T-cell (primary cell): ENCODE data around the gene CIROP. TPM values are rescaled to one million over a fixed set of nuclear protein-coding genes. Genes with fewer than 3 reads are reported as not detected.

Experiments
- ATAC-seq, 4 experiments: fragments of 200-7000 bp in 3 of 4; fragments of 150-1000 bp in 1 of 4; cut with Tn5 transposase; replicated peaks in 1 of 4; 1 replicate in 3 of 4; 2 replicates in 1 of 4; pipeline ENCODE4 v1.10.0; 2021; ENCODE audit warnings: moderate library complexity in 3 of 4, mild to moderate bottlenecking in 2 of 4, moderate number of reproducible peaks in 1 of 4
- CTCF ChIA-PET, 2 donors: fragments of 300-600 bp; sonication (Branson Sonifier 250); formaldehyde crosslinking; loops; one replicate each; lab custom pipeline; 2022; ENCODE audit warnings: antibody characterized with exemption in 2 of 2; lab: Charles Lee
- POLR2A ChIA-PET, 2 donors: fragments of 300-600 bp; sonication (Branson Sonifier 250); formaldehyde crosslinking; loops; one replicate each; lab custom pipeline; 2022; ENCODE audit warnings: antibody characterized with exemption in 2 of 2; lab: Charles Lee
- DNase-seq, 35 experiments: peaks; one replicate each; pipeline versions ENCODE4 v3.0.0 to v3.0.0-alpha.2; 2013 to 2023
- H3K27ac ChIP-seq: one replicate; pipeline ENCODE4 v1.5.1; 2013; ENCODE audit warnings: low read length
- H3K27me3 ChIP-seq, 2 experiments: replicated peaks in 1 of 2; 1 replicate in 1 of 2; 2 replicates in 1 of 2; pipeline versions ENCODE4 v1.6.1 to v1.7.0; 2013; ENCODE audit warnings: low read length in 1 of 2, mixed read lengths in 1 of 2; ENCODE audit not compliant: control insufficient read depth in 2 of 2, insufficient read depth in 2 of 2; ENCODE audit errors: extremely low read depth in 1 of 2
- H3K36me3 ChIP-seq, 2 donors: 1 replicate in 1 of 2; 2 replicates in 1 of 2; pipeline versions ENCODE4 v1.6.1 to v1.7.0; 2013; ENCODE audit warnings: low read length in 1 of 2; ENCODE audit not compliant: control insufficient read depth in 2 of 2, insufficient read depth in 1 of 2; ENCODE audit errors: extremely low read depth in 1 of 2
- H3K4me1 ChIP-seq, 2 experiments: 1 replicate in 1 of 2; 2 replicates in 1 of 2; pipeline versions ENCODE4 v1.6.1 to v1.7.0; 2013; ENCODE audit warnings: low read length in 2 of 2, mixed read lengths in 1 of 2; ENCODE audit not compliant: insufficient read depth in 2 of 2, control insufficient read depth in 1 of 2; ENCODE audit errors: extremely low read depth in 1 of 2
- H3K4me3 ChIP-seq, 2 donors: 1 replicate in 1 of 2; 2 replicates in 1 of 2; pipeline versions ENCODE4 v1.5.1 to v1.7.0; 2013; ENCODE audit warnings: mild to moderate bottlenecking in 2 of 2, low read length in 1 of 2, moderate library complexity in 1 of 2; ENCODE audit not compliant: control insufficient read depth in 1 of 2; ENCODE audit errors: extremely low read depth in 1 of 2
- H3K9me3 ChIP-seq: 2 replicates; pipeline ENCODE4 v1.7.0; 2013
- H3K27ac Mint-ChIP-seq, 2 donors: one replicate each; pipeline ENCODE4 v1.8.0; 2020 to 2021; ENCODE audit warnings: mild to moderate bottlenecking in 2 of 2, mixed read lengths in 2 of 2
- H3K27me3 Mint-ChIP-seq, 2 donors: one replicate each; pipeline ENCODE4 v1.8.0; 2021 to 2022; ENCODE audit warnings: mixed read lengths in 2 of 2
- H3K36me3 Mint-ChIP-seq: one replicate; pipeline ENCODE4 v1.8.0; 2021; ENCODE audit warnings: mixed read lengths
- H3K4me1 Mint-ChIP-seq, 3 donors: one replicate each; pipeline ENCODE4 v1.8.0; 2020 to 2022; ENCODE audit warnings: mixed read lengths in 3 of 3, mild to moderate bottlenecking in 1 of 3
- H3K4me3 Mint-ChIP-seq, 3 donors: one replicate each; pipeline ENCODE4 v1.8.0; 2020 to 2022; ENCODE audit warnings: mild to moderate bottlenecking in 3 of 3, mixed read lengths in 3 of 3, moderate library complexity in 3 of 3
- H3K9me3 Mint-ChIP-seq, 3 donors: one replicate each; pipeline ENCODE4 v1.8.0; 2020 to 2022; ENCODE audit warnings: mixed read lengths in 3 of 3
- WGBS: methylation state at CpG from one replicate; pipeline ENCODE4 v1.1.5; 2013; ENCODE audit warnings: missing lambda C conversion rate; ENCODE audit not compliant: insufficient coverage; 5-methylcytosine and 5-hydroxymethylcytosine counted together
- total RNA-seq, 35 experiments: library from RNA in 6 of 35; stranded (reverse) in 6 of 35; fragments of 120-200 nt in 1 of 35; gene quantifications; one replicate each; pipeline versions ENCODE4 v1.2.1 to v1.2.4 and lab custom pipeline; 2013 to 2026

Gene CIROP
- total RNA-seq, 5 donors from 2014 or later (not counting 1 experiment from before 2014, with no cell fraction given), result not detected

DNA sequence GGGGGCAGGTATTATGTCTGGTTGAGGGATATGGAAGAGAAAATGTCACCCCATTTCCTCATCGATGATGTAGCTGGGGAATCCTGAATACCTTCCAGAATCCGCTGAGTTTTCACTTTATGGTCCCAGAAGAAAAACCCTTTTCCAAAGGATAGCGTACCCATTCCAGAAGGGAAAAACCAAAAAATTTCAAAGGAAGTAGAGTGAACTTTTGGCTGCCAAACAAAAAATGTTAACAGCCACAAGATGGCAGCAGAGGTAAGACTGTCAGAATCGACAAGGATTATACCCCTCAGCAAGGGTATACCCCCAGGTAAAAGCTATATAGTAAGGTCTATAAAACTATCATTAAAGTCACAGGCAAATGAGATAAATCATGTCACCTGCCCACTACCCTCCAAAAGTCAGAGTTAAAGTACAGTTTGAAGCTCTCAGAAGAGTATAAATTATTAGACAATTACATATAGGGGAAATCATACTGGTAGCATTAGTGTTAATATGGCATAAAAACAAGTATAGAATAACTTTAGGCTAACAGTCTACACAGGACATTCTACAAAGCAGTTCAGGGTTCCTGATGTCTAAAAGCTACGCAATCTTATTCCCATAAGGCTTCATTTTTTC lies 27.9 kb downstream of the CIROP start:
- Histone ChIP-seq H3K4me3 (no peak overlapping the region), H3K9me3 (no peaks in the 10 kb centered on the region), H3K4me1 (peaks cover 1 to 4% of the 10 kb centered on the region in 2 experiments), H3K27me3 (no peaks in the 10 kb centered on the region), H3K36me3 (peaks cover 17 to 96% of the 10 kb centered on the region in 2 donors), H3K27ac (no peak overlapping the region)
- DNase-seq, result peak in 5 of 35 experiments; percentile 32 to 67 (median 35)
- ChIA-PET CTCF (interaction anchor here (0.6 to 4.6 kb wide), 27 partner anchors 8 to 1804 kb away, joined by 3 to 34 read pairs (median 5); partner anchors contain the start of genes ACIN1 (in 1 of the 2), C14orf119 (in 1 of the 2), CEBPE (in 1 of the 2) and DAD1 (in 1 of the 2)), POLR2A (interaction anchor here (0.6 to 1.3 kb wide), 4 partner anchors 8 to 18 kb away, joined by 4 to 9 read pairs (median 6); partner anchors contain the start of genes ACIN1 (in 1 of the 2) and C14orf119 (in 1 of the 2))
- no CpG with 5 or more reads among the region's 5 CpGs for WGBS
- no peak overlapping the region for H3K4me3 Mint-ChIP-seq
- peaks cover 61% of the 10 kb centered on the region for H3K36me3 Mint-ChIP-seq
- H3K4me1 Mint-ChIP-seq, result peaks cover 10 to 15% (median 11%) of the 10 kb centered on the region in 3 donors
- peak overlapping the region in 1 of 2 donors; percentile 34 for H3K27ac Mint-ChIP-seq
- H3K9me3 Mint-ChIP-seq, result no peaks in the 10 kb centered on the region
- H3K27me3 Mint-ChIP-seq, result no peaks in the 10 kb centered on the region
- peak in 3 of 4 experiments; percentile 63 to 75 (median 67) for ATAC-seq

DNA sequence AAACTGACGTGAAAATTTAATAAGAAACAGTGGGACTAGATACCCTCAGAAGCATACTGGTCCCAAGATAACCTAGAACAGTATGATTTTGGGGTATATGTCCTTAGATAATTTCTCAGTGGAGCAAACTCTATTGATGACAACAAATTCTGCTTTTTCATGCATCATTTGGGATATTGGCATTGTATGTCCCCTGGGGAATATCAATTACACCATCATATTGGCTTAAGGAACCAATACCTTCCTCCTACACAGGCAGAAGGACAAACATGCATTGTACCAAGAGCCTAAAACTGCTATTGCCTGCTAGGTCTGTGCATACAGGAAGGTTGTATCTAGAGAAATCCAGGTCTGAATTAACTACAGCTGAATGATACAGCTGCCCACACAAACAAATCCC lies 29.9 kb downstream of the CIROP start:
- no peak for ATAC-seq
- Mint-ChIP-seq H3K4me3 (no peak overlapping the region), H3K9me3 (no peaks in the 10 kb centered on the region), H3K27ac (no peak overlapping the region), H3K4me1 (peaks cover 21 to 33% (median 27%) of the 10 kb centered on the region in 3 donors), H3K36me3 (peaks cover 50% of the 10 kb centered on the region), H3K27me3 (no peaks in the 10 kb centered on the region)
- Histone ChIP-seq H3K27ac (no peak overlapping the region), H3K36me3 (peaks cover 17 to 77% of the 10 kb centered on the region in 2 donors), H3K9me3 (no peaks in the 10 kb centered on the region), H3K4me3 (no peak overlapping the region), H3K27me3 (no peaks in the 10 kb centered on the region), H3K4me1 (peaks cover 12 to 22% of the 10 kb centered on the region in 2 experiments)
- ChIA-PET CTCF (interaction anchor here in 1 of 2 donors (0.8 to 4.6 kb wide), 2 partner anchors 20 to 113 kb away, joined by 3 to 34 read pairs; partner anchors contain the start of genes ACIN1 and C14orf119), POLR2A (interaction anchor here in 1 of 2 donors (0.8 kb wide), 1 partner anchor 112 kb away, joined by 3 read pairs; no protein-coding TSS in a partner anchor)
- DNase-seq, result no peak
- no CpG with 5 or more reads among the region's 1 CpG for WGBS

DNA sequence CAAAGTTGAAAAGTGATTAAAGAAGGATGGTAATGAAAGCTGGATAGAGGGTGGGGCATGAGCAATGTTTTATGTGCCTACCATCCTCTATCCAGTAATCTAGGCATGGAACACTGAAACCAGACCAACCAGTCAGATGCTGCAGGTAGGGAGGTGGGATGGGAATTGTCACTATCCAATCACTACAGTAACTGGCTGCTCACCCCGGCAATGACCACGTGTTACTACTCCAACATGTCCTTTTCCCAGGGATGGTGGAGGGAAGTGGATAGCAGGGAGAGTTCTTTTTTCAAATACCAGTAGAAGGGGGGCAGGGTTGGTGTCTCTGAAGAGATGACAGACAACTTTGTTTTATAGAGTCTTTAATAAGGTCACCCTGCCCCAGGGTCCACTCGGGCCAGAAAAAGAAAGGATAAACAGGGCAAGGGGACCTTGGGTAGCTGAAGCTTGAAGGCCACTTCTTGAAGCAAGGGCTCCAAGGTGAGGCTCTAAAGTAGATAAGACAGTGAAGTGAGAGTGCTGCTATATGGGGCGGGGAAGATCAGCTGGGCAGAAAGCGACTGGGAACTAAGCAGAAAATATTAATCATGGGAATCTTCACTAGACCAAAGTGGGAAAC lies 32.8 kb downstream of the CIROP start:
- no peaks in the 10 kb centered on the region for H3K27me3 Mint-ChIP-seq
- no peaks in the 10 kb centered on the region for H3K27me3 ChIP-seq
- ChIA-PET CTCF (interaction anchor here (0.6 to 3.3 kb wide), 13 partner anchors 14 to 502 kb away, joined by 3 to 39 read pairs (median 3); partner anchors contain the start of genes ACIN1 (in 1 of the 2), C14orf119 (in 1 of the 2) and PRMT5 (in 1 of the 2)), POLR2A (interaction anchor here (0.6 to 1.5 kb wide), 6 partner anchors 10 to 65 kb away, joined by 3 to 9 read pairs (median 3); partner anchors contain the start of genes ACIN1 (in 2 of the 2) and C14orf119 (in 1 of the 2))
- peaks cover 36% of the 10 kb centered on the region for H3K36me3 Mint-ChIP-seq
- H3K4me1 ChIP-seq, result peaks cover 12 to 35% of the 10 kb centered on the region in 2 experiments
- no peak overlapping the region for H3K4me3 ChIP-seq
- peak overlapping the region; percentile 88 to 94 (median 93) for H3K4me3 Mint-ChIP-seq
- H3K27ac Mint-ChIP-seq, result peak overlapping the region; percentile 91 to 96
- ATAC-seq, result no peak
- 96% methylated on average over 2 of the region's 5 CpGs for WGBS
- no peaks in the 10 kb centered on the region for H3K9me3 Mint-ChIP-seq
- peaks cover 28 to 42% (median 38%) of the 10 kb centered on the region in 3 donors for H3K4me1 Mint-ChIP-seq
- H3K9me3 ChIP-seq, result no peaks in the 10 kb centered on the region
- peaks cover 24 to 72% of the 10 kb centered on the region in 2 donors for H3K36me3 ChIP-seq
- peak in 1 of 35 experiments; percentile 3 for DNase-seq
- peak overlapping the region; percentile 40 for H3K27ac ChIP-seq

DNA sequence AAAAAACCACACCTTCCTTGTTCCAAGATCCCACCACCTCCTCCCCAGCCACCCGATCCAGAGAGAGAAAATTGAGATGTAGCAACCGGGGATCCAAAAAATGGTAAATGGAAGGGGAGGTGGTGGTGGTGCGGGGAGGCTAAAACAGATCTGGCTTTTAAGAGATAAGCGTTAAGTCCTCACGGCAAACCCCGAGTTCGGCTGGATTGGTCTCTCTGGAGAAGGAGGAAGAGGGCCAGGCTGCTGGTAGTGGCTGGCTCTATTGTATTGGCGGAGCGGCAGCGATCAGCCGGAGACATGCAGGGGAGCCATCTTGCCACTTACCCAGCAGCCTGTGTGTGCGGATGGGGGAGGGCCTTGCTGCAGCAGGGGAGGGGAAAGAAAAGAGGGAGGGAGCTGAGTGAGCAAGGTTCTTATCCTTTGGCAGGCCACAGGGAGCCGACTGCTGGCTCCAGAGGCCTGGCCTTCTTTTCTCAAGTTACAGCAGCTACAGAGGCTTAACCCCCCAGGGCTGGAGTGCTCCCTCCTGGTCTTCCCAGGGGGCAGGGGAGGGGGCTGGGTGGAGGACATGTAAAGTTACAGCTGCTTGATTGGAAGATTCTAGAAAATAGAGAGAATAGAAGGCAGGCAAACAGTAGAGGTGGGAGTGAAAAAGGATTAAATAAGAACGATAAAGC lies 33.4 kb downstream of the CIROP start:
- peak; percentile 48 to 83 (median 72) for DNase-seq
- H3K36me3 ChIP-seq, result peaks cover 25 to 72% of the 10 kb centered on the region in 2 donors
- 2% methylated on average over 10 of the region's 14 CpGs for WGBS
- ATAC-seq, result peak; percentile 89 to 94 (median 92)
- peaks cover 28 to 42% (median 38%) of the 10 kb centered on the region in 3 donors for H3K4me1 Mint-ChIP-seq
- H3K27ac Mint-ChIP-seq, result peak overlapping the region; percentile 91 to 96
- H3K27me3 Mint-ChIP-seq, result no peaks in the 10 kb centered on the region
- no peaks in the 10 kb centered on the region for H3K9me3 ChIP-seq
- POLR2A ChIA-PET, result interaction anchor here (0.6 to 1.5 kb wide), 8 partner anchors 11 to 255 kb away, joined by 3 to 9 read pairs (median 3); partner anchors contain the start of genes ACIN1 (in 2 of the 2) and C14orf119 (in 1 of the 2)
- H3K36me3 Mint-ChIP-seq, result peaks cover 31% of the 10 kb centered on the region
- CTCF ChIA-PET, result interaction anchor here (0.6 to 3.3 kb wide), 22 partner anchors 11 to 501 kb away, joined by 3 to 39 read pairs (median 3); partner anchors contain the start of genes ACIN1 (in 1 of the 2), C14orf119 (in 1 of the 2), PABPN1 (in 1 of the 2) and PRMT5 (in 1 of the 2)
- H3K9me3 Mint-ChIP-seq, result no peaks in the 10 kb centered on the region
- H3K27ac ChIP-seq, result peak overlapping the region; percentile 40
- peak overlapping the region; percentile 88 to 94 (median 93) for H3K4me3 Mint-ChIP-seq
- H3K27me3 ChIP-seq, result no peaks in the 10 kb centered on the region
- peaks cover 12 to 36% of the 10 kb centered on the region in 2 experiments for H3K4me1 ChIP-seq
- H3K4me3 ChIP-seq, result peak overlapping the region; percentile 56 to 84

DNA sequence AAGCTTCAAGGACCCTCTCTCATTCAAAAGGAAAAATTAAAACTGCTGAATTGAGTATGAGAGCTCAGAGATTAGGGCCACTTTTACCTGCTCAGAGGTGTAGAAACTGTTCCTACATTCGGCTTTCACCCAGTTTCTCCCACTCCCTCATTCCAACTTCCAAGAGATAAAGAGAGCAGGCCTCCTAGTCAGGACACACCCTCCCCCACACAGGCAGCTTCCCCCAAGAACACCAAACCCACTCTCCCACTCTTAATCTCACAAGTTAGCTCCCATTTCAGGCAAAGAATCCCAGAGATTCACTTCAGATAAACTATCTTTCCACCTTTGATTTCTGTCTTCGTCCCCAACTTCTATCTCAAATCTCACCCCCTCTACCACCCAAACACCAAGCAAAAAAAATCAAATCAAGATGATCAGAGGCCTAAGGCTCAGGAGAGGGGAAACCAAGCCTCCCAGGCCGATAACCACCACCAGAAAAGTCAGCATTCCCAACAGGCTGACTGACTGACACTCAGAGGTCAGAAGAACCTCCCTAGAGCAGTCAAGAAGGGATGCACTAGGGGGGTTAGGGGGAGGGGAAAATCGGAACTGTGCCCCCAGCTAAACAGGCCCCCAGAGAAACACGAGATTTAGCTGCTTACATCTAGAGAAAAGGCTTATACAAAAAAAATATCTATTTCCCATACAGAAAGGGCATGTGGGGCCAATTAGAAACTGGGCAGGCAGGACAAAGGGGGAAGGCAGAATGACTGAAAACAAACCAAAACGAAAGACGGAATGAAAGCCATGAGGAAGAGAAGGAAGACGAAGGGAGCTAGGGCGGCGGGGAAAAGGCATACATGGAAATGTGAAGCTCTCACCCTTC lies 34.3 kb downstream of the CIROP start:
- no peaks in the 10 kb centered on the region for H3K9me3 Mint-ChIP-seq
- H3K27ac ChIP-seq, result peak overlapping the region; percentile 40
- H3K4me1 ChIP-seq, result peaks cover 12 to 37% of the 10 kb centered on the region in 2 experiments
- ATAC-seq, result no peak
- H3K27me3 ChIP-seq, result no peaks in the 10 kb centered on the region
- ChIA-PET CTCF (interaction anchor here (0.6 to 3.3 kb wide), 20 partner anchors 10 to 501 kb away, joined by 3 to 39 read pairs (median 3); partner anchors contain the start of genes ACIN1 (in 1 of the 2), C14orf119 (in 1 of the 2), PABPN1 (in 1 of the 2) and PRMT5 (in 1 of the 2)), POLR2A (interaction anchor here (0.5 to 1.5 kb wide), 4 partner anchors 24 to 256 kb away, joined by 3 to 9 read pairs (median 6); partner anchors contain the start of genes ACIN1 (in 1 of the 2) and C14orf119 (in 1 of the 2))
- peaks cover 17 to 72% of the 10 kb centered on the region in 2 donors for H3K36me3 ChIP-seq
- H3K36me3 Mint-ChIP-seq, result peaks cover 31% of the 10 kb centered on the region
- H3K9me3 ChIP-seq, result no peaks in the 10 kb centered on the region
- peak overlapping the region; percentile 88 to 94 (median 93) for H3K4me3 Mint-ChIP-seq
- 67% methylated on average over 2 of the region's 10 CpGs for WGBS
- no peaks in the 10 kb centered on the region for H3K27me3 Mint-ChIP-seq
- peaks cover 35 to 47% (median 41%) of the 10 kb centered on the region in 3 donors for H3K4me1 Mint-ChIP-seq
- peak overlapping the region; percentile 56 to 84 for H3K4me3 ChIP-seq
- peak overlapping the region; percentile 91 to 96 for H3K27ac Mint-ChIP-seq
- DNase-seq, result peak in 1 of 35 experiments; percentile 4
